Panc1 (cell line): ENCODE results near the gene ARL5A.

Experiments
- POLR2AphosphoS5 ChIP-seq: IDR thresholded peaks from 2 replicates; pipeline ENCODE4 v1.6.1; 2012; ENCODE audit warnings: mild to moderate bottlenecking, low read depth, low read length, moderate library complexity
- TF ChIP-seq, protein P1 (sequence below): fragments of 450-650 bp; IDR thresholded peaks from 2 replicates; pipeline ENCODE4 v1.5.1; 2017; ENCODE audit warnings: mild to moderate bottlenecking
- TF ChIP-seq, protein P2 (sequence below), 2 experiments: IDR thresholded peaks; 2 replicates each; pipeline ENCODE4 v1.6.1; 2011 to 2012; ENCODE audit warnings: low read depth in 2 of 2, control low read depth in 1 of 2, low read length in 1 of 2, mild to moderate bottlenecking in 1 of 2, moderate library complexity in 1 of 2; ENCODE audit not compliant: insufficient read depth in 1 of 2

DNA sequence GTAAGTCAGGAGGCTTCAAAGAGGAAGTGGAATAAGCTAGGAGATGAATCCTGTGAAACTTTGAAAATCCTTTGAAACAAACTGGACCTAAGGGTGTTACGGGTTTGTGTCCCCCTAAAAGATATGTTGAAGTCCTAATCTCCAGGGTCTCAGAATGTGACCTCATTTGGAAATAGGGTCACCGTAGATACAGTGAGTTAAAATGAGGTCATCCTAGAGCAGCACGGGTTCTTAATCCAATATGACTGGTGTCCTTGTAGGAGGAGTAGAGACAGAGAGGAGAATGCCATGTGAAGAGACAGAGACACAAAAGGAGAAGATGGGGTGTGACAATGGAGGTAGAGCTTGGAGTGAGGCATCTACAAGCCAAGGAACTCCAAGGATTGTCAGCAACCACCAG, 67.0 kb downstream of the ARL5A start:
- TF ChIP-seq, protein P1, sequence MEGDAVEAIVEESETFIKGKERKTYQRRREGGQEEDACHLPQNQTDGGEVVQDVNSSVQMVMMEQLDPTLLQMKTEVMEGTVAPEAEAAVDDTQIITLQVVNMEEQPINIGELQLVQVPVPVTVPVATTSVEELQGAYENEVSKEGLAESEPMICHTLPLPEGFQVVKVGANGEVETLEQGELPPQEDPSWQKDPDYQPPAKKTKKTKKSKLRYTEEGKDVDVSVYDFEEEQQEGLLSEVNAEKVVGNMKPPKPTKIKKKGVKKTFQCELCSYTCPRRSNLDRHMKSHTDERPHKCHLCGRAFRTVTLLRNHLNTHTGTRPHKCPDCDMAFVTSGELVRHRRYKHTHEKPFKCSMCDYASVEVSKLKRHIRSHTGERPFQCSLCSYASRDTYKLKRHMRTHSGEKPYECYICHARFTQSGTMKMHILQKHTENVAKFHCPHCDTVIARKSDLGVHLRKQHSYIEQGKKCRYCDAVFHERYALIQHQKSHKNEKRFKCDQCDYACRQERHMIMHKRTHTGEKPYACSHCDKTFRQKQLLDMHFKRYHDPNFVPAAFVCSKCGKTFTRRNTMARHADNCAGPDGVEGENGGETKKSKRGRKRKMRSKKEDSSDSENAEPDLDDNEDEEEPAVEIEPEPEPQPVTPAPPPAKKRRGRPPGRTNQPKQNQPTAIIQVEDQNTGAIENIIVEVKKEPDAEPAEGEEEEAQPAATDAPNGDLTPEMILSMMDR = no peak
- TF ChIP-seq POLR2AphosphoS5 = no peak
- TF ChIP-seq, protein P2, sequence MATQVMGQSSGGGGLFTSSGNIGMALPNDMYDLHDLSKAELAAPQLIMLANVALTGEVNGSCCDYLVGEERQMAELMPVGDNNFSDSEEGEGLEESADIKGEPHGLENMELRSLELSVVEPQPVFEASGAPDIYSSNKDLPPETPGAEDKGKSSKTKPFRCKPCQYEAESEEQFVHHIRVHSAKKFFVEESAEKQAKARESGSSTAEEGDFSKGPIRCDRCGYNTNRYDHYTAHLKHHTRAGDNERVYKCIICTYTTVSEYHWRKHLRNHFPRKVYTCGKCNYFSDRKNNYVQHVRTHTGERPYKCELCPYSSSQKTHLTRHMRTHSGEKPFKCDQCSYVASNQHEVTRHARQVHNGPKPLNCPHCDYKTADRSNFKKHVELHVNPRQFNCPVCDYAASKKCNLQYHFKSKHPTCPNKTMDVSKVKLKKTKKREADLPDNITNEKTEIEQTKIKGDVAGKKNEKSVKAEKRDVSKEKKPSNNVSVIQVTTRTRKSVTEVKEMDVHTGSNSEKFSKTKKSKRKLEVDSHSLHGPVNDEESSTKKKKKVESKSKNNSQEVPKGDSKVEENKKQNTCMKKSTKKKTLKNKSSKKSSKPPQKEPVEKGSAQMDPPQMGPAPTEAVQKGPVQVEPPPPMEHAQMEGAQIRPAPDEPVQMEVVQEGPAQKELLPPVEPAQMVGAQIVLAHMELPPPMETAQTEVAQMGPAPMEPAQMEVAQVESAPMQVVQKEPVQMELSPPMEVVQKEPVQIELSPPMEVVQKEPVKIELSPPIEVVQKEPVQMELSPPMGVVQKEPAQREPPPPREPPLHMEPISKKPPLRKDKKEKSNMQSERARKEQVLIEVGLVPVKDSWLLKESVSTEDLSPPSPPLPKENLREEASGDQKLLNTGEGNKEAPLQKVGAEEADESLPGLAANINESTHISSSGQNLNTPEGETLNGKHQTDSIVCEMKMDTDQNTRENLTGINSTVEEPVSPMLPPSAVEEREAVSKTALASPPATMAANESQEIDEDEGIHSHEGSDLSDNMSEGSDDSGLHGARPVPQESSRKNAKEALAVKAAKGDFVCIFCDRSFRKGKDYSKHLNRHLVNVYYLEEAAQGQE (IDR thresholded peaks at IDR 0.05; ENCODE audit: insufficient read depth in 1 of 2, low read depth in 2 of 2, low read length in 1 of 2) = no peak
